ENCODE measurements around the gene ACBD4.

ACBD4 gene

DNA sequence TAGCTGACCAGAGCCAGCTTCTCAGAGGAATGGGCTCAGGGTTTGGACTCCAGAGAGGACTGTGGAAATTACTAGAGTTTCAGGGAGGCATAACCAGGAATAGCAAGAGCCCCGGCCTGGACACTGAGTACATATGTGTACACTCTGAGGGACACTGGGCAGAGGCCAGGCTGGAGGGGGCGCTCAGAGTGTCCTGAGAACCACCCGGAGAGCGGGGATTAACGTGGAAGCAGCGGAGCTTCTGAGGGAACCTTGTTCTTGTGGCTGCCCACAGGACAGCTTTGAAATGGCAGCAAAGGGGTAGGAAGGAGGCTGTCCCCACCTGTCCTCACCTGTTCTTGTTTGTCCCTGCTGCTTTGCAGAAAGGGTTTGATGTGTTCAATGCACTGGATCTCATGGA, 31.0 kb upstream of the ACBD4 start:
- no peak for DNase-seq (ENCODE audit: low spot score)

GRCh38 chr17:45104907-45105624, 30.4 kb upstream of the ACBD4 start:
- DNase-seq (ENCODE audit: low spot score), result no peak

DNA sequence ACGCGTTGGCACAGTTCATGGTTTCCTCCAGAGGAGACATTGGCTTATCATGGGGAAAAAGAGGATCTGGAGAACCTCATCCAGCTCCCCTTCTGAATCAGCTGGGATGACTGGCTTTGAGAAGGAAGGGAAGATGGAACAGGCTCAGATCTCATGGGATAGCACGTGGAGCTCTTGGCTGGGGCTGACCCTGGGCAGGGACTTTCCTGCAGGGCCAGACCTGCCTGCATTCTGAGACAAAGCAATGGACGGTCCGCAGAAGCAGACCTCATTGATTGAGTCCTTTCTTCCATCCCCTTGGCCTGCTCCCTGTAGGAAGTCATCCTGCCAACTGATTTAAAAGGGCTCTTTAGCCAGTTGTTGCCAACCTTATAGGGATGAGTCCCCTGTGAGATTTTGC, 29.4 kb upstream of the ACBD4 start:
- DNase-seq (ENCODE audit: low spot score), result no peak

DNA sequence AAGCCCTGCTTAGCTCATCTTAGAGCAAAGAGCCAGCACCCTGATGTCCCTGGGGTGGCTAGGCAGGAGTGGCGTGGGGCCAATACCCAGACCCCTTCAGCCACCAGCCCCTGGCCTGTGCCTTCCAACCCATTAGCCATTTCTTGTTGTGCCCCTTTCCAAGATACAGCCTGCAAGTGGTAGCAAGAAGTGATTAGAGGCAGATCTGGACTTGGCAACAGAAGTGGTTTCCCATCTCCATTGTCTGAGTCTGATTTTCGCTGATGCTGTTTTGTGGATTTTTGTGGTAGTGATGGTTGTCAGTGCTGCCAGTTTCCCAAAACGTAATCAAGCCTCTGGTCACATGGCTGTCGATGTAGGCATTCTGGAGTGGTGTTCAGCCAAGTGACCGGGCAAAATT, 28.9 kb upstream of the ACBD4 start:
- DNase-seq (ENCODE audit: low spot score), result no peak

- no peak for DNase-seq (ENCODE audit: low spot score)
Measured at GRCh38 chr17:45107293-45108010, 28.0 kb upstream of the ACBD4 start.

DNA sequence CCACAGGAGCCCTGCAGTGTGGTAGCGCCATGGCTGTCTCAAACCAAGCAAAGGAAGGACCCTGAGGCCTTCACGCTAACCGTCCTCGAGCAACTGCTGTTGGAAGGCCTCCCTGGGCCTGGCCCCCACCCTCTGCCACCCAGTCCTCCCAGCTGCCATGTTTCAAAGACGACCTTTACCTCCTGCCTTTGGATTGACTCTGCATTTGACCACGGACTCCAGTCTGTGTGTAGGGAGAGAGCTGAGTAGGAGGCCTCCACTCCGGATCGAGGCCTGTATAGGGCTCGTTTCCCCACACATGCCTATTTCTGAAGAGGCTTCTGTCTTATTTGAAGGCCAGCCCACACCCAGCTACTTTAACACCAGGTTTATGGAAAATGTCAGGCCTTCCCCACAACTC, 27.4 kb upstream of the ACBD4 start:
- DNase-seq (ENCODE audit: low spot score), result no peak

- no peak for DNase-seq (ENCODE audit: low spot score)
Measured at GRCh38 chr17:45108595-45109521, 26.6 kb upstream of the ACBD4 start.

DNA sequence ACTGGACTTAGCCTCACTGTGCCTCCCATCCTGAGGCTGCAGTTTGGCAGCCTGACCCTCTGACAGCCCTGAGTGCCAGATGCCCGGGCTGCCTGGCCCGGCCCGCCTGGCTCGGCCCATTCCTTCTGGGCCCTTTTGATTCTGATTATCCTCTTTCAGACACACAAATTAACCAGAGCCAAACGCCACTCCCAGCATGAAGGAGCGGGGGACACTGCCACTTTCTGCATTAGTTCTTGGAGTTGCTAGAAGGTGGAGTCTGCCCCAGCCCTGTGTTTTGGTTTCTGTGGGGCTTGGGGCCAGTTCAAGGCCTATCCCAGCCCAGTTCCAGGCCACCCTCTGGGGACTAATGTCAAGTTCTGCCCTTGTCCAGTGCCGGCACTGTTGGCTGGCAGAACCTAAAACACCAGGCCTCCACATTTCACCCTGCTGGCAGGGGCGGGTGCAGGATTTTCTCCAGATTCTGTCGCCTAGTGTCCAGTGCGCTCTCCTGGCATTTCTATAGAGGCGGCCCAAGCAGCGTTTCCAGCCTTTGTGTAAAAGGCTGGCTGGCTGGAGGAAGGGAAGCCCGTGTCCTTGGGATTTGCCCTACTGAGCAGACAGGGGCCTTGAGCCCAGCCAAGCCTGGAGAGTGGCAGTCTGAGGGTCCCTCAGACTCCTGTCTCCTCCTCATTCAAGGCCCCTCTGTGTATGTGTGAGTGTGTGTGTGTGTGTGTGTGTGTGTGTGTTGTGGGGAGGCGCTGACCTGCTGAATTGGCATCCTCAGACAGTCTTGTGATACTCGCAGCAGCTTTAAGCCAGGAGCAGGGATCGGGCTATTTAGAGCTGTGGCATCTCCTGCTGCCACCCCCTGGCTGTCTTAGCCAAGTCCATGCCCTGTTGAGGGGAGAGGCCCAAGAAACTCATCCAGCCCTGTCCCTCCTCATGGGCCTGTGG, 24.5 kb upstream of the ACBD4 start:
- DNase-seq (ENCODE audit: low spot score), result peak; percentile 80

DNA sequence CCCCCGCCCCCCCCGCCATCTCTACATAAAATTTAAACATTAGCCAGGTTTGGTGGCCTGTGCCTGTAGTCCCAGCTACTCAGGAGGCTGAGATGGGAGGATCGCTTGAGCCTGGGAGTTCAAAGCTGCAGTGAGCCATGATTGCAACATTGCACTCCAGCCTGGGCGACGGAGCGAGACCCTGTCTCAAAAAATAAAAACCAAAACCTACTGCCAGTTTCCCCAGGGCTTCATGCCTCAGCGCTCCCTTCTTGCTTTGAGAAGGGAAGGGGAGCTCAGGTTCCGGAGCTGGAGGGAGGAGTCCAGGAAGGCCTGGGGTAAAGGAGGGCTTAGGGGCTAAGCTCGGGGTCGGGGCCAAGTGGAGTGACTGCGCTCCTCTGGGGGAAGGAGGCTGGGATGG, 23.6 kb upstream of the ACBD4 start:
- DNase-seq (ENCODE audit: low spot score), result no peak

GRCh38 chr17:45112559-45113423, 22.7 kb upstream of the ACBD4 start:
- DNase-seq (ENCODE audit: low spot score), result no peak

DNA sequence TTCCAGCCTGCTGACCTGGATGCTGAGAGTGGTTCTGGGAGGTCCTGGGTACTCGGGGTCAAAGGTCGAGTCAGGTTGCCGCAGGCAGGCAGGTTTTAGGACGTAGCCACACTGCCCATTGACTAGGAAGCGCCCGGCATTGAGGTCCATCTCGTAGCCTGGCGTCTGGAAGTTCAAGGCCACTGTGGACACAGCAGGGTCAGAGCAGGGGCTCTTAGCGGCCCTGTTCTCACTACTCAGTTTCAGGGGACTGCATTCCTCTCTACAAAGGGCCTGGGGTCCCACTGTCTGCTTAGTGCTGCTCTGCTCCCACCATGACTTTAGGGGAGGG, 22.1 kb upstream of the ACBD4 start:
- no peak for DNase-seq (ENCODE audit: low spot score)

DNA sequence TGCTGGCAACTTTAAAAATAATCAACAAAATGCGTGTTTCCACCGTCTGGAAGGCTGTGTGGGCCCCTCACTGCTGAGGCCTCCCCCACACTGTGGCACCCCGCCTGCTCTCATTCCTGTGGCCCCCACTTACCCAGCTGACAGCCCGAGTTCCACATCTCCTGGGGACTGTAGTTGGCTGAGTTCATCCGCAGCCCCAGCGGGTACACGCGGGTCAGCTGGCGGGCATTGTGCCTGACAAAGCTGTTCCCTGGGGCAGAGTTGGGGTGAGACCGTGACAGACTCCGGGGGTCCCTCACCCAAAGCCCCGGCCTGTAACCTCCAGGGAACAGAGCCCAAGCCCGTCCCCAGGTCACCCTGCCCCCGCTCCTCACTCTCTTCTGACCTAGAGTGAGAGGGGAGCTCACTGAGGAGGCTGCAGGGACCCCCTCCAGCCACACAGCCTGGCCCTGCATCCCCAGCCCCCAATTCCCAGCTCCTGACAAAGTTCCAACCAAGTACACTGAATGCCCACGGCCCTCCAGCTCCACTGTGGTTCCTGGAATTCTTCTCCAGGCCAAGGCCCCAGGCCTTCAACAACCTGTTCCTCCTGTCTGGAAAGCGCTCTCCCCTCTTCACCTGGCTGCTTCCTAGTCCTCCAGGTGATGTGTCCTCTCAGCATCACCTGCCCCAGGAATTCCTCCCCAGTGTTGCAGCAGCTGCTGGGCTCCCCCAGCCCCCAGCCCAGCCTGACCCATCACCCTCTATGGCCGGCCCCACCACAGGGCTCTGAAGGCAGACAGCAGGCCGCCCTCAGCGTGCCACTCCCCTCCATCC, 21.2 kb upstream of the ACBD4 start:
- no peak for DNase-seq (ENCODE audit: low spot score)

DNA sequence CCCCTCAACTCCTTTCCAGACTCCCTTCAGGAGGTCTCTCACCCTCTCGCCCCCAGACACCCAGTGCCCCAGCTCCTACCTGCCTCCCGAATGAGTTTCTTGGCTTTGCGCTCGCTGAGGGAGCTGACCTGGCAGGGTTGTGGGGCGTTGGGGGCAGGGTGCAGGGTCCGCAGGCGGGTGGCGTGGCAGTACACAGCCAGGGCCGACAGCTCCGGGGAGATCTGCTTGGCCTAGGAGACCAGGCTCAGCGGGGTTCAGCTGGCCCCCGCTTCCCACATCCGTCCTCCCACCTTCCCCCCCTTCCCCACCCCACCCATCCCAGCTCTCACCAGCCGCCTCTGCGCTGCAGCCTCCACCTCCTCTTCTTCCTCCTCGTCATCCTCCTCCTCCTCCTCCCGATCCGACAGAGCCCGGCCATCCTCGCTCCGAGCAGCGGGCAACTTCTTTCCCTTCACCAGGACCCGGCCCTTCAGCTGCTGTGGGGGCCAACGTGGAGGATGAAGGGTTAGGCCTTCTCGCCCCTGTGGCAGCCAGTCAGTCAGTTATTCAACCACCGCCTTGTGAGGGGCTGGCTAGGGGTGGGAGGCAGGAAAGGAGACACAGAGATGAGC, 20.4 kb upstream of the ACBD4 start:
- DNase-seq (ENCODE audit: low spot score), result no peak

- DNase-seq (ENCODE audit: low spot score), result no peak
Measured at GRCh38 chr17:45115871-45116270, 19.6 kb upstream of the ACBD4 start.

- DNase-seq (ENCODE audit: low spot score), result no peak
Measured at GRCh38 chr17:45116434-45117016, 19.0 kb upstream of the ACBD4 start.

GRCh38 chr17:45117334-45117733, 18.2 kb upstream of the ACBD4 start:
- DNase-seq (ENCODE audit: low spot score), result no peak

GRCh38 chr17:45117848-45118646, 17.4 kb upstream of the ACBD4 start:
- no peak for DNase-seq (ENCODE audit: low spot score)

- no peak for DNase-seq (ENCODE audit: low spot score)
Measured at GRCh38 chr17:45118691-45119090, 16.8 kb upstream of the ACBD4 start.
